ENCODE results near the gene PZP. TPM values are rescaled to one million over a fixed set of nuclear protein-coding genes. Genes with fewer than 3 reads are reported as not detected.

PZP gene
- total and polyA plus RNA-seq, 12 donors = 0.15 to 1.6 (median 0.54) TPM

GRCh38 chr12:9113987-9114309 lies 94.2 kb downstream of the PZP start:
- Histone ChIP-seq H3K27ac (peak overlapping the region in 9 of 10 donors; percentile 23 to 94 (median 86)), H3K36me3 (peaks cover 0 to 50% (median 32%) of the 10 kb centered on the region in 9 donors), H3K9me3 (no peaks in the 10 kb centered on the region), H3K4me3 (peak overlapping the region; percentile 26 to 72 (median 64)), H3K4me1 (peaks cover 8 to 79% (median 42%) of the 10 kb centered on the region in 9 donors), H3K27me3 (no peaks in the 10 kb centered on the region)
- TF ChIP-seq, protein P1, sequence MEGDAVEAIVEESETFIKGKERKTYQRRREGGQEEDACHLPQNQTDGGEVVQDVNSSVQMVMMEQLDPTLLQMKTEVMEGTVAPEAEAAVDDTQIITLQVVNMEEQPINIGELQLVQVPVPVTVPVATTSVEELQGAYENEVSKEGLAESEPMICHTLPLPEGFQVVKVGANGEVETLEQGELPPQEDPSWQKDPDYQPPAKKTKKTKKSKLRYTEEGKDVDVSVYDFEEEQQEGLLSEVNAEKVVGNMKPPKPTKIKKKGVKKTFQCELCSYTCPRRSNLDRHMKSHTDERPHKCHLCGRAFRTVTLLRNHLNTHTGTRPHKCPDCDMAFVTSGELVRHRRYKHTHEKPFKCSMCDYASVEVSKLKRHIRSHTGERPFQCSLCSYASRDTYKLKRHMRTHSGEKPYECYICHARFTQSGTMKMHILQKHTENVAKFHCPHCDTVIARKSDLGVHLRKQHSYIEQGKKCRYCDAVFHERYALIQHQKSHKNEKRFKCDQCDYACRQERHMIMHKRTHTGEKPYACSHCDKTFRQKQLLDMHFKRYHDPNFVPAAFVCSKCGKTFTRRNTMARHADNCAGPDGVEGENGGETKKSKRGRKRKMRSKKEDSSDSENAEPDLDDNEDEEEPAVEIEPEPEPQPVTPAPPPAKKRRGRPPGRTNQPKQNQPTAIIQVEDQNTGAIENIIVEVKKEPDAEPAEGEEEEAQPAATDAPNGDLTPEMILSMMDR (IDR thresholded peaks at IDR 0.05) = no peak
- no peak for ATAC-seq
- no peak for DNase-seq
- intact Hi-C loops (cut with DNase I) = loop anchor here in 3 of 10 donors (5.0 to 10.0 kb wide), 3 partner anchors 47 to 171 kb away; no protein-coding TSS in a partner anchor
- WGBS, 2 donors = 64 to 74% methylated on average over 1 of the region's 1 CpG

DNA sequence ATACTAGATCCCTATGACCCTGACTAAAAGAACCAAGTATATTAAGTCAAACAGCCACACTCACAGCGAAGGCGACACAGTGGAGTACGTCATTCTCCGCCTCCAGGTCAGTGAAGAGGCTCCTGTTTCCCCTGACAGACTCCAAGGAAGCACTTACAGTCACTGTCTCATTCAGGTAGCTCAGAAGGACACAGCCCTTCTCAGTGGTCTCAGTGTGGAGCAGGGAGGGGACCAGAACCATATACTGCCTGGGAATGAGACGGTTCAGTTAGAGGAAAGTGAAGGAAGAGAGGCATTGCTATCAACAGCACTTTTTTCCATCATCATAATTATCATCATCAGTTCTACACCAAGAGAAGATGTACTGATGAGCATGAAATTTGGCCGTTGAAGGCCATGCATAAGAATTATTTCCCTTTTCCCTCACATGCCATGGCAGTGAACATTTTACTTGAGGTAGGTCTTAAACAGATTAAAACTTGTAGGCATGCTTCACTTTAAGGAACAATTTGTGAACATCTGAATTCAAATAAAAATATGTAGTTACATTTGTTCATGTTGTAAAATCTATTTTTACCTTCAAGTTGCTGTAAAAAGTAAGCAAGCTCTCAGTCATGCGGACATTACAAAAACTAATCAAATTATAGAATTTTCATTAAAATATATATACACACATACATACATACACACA lies 94.8 kb downstream of the PZP start:
- Histone ChIP-seq H3K4me3 (peak overlapping the region in 9 of 10 donors; percentile 30 to 72 (median 66)), H3K27me3 (no peaks in the 10 kb centered on the region), H3K9me3 (no peaks in the 10 kb centered on the region), H3K27ac (peak overlapping the region in 9 of 10 donors; percentile 23 to 94 (median 86)), H3K4me1 (peaks cover 8 to 79% (median 41%) of the 10 kb centered on the region in 9 donors), H3K36me3 (peaks cover 0 to 55% (median 38%) of the 10 kb centered on the region in 9 donors)
- no peak for ATAC-seq
- WGBS, 2 donors = 58 to 63% methylated on average over 7 of the region's 7 CpGs
- intact Hi-C loops (cut with DNase I) = loop anchor here in 3 of 10 donors (5.0 to 10.0 kb wide), 3 partner anchors 46 to 171 kb away; no protein-coding TSS in a partner anchor
- TF ChIP-seq, protein P1 (IDR thresholded peaks at IDR 0.05) = no peak
- DNase-seq = no peak

DNA sequence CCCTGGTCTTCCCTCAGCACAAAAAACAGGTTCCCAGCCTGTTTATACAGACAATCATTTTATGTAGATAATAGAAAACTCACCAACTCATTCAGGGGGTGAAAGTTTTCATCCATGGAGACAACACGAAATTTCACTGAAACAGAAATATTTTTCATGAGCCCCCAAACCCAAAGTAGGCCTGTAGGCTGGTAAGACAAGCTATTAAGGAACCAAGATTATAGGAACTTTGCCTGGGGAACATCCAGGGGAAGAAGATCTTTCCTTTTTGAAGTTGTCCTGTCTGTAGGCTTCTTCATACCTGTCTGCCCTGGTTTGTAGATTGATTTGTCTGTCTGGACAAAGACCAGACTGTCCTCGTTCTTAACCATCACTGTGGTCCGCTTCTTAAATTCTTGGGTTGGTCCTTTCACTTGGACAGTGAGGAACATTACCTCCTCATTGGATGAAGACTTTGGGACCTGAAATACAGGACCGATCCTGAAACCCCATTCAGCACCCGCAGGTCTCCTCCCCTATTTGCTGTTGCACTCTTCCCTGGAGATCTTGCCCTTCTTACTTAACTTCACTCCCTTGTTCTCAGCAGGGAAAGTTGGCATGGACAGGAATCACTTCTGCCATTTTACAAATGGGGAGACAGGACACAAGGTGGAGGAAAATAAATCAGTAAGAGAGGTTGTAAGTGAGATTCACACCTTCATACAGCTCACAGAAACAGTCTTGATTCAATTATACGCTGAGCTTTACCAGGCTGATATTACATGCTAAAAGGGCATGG lies 95.9 kb downstream of the PZP start:
- Histone ChIP-seq H3K36me3 (peaks cover 0 to 67% (median 43%) of the 10 kb centered on the region in 9 donors), H3K4me1 (peaks cover 2 to 79% (median 36%) of the 10 kb centered on the region in 9 donors), H3K27ac (peak overlapping the region in 6 of 10 donors; percentile 9 to 94 (median 88)), H3K27me3 (no peaks in the 10 kb centered on the region), H3K9me3 (no peaks in the 10 kb centered on the region), H3K4me3 (peak overlapping the region in 9 of 10 donors; percentile 30 to 72 (median 66))
- WGBS, 2 donors = 80 to 89% methylated on average over 6 of the region's 6 CpGs
- intact Hi-C loops (cut with DNase I) = loop anchor here in 3 of 10 donors (5.0 to 10.0 kb wide), 3 partner anchors 45 to 173 kb away; no protein-coding TSS in a partner anchor
- no peak for ATAC-seq
- TF ChIP-seq, protein P1 (IDR thresholded peaks at IDR 0.05) = no peak
- no peak for DNase-seq

GRCh38 chr12:9111525-9111924 lies 96.7 kb downstream of the PZP start:
- TF ChIP-seq, protein P1 (IDR thresholded peaks at IDR 0.05) = no peak
- H3K27me3 ChIP-seq = no peaks in the 10 kb centered on the region
- WGBS, 2 donors = 82 to 91% methylated on average over 1 of the region's 1 CpG
- no peak for DNase-seq
- peaks cover 0 to 74% (median 51%) of the 10 kb centered on the region in 9 donors for H3K36me3 ChIP-seq
- peak overlapping the region in 2 of 10 donors; percentile 38 to 92 for H3K27ac ChIP-seq
- no peaks in the 10 kb centered on the region for H3K9me3 ChIP-seq
- peak overlapping the region in 5 of 10 donors; percentile 66 to 72 (median 67) for H3K4me3 ChIP-seq
- no peak for ATAC-seq
- H3K4me1 ChIP-seq = peaks cover 0 to 79% (median 32%) of the 10 kb centered on the region in 9 donors
- intact Hi-C loops (cut with DNase I) = loop anchor here in 3 of 10 donors (2.0 to 10.0 kb wide), 4 partner anchors 41 to 173 kb away; no protein-coding TSS in a partner anchor

Data from heart right ventricle (tissue), 16 donors.